Keratinocyte (primary cell): ENCODE measurements around the gene NMRK2.
A peak's percentile ranks its signal among the peaks of the same experiment; 100 is the strongest.

Experiments
- CTCF ChIP-seq, 3 experiments: IDR thresholded peaks in 1 of 3; conservative IDR thresholded peaks in 1 of 3; optimal IDR thresholded peaks in 1 of 3; 2 replicates in 2 of 3; 3 replicates in 1 of 3; pipeline versions ENCODE3 to v1.5.1; 2011; ENCODE audit warnings: low read length in 3 of 3, mild to moderate bottlenecking in 3 of 3, moderate library complexity in 2 of 3, control low read depth in 1 of 3, inconsistent platforms in 1 of 3; ENCODE audit not compliant: insufficient read depth in 2 of 3; ENCODE audit errors: extremely low read depth in 1 of 3
- EZH2 ChIP-seq: IDR thresholded peaks from one replicate; pipeline ENCODE4 v1.6.1; 2012; ENCODE audit warnings: inconsistent platforms, mild to moderate bottlenecking, low read length, moderate library complexity

- TF ChIP-seq CTCF (optimal IDR thresholded peaks at IDR 0.05 in 1 of 3, IDR thresholded peaks at IDR 0.05 in 1 of 3, conservative IDR thresholded peaks at IDR 0.05 in 1 of 3; ENCODE audit: extremely low read depth in 1 of 3, insufficient read depth in 2 of 3, low read length in 3 of 3) (peak in 2 of 3 experiments; percentile 24 to 27), EZH2 (no peak)
Measured at GRCh38 chr19:3977242-3978143, 44.6 kb downstream of the NMRK2 start.
